ENCODE measurements around the gene SNX3.
"Not testable (repeated sequence)": the region's sequence is repeated elsewhere in the genome, so short reads cannot be mapped to it uniquely, and the experiment has no call there.

SNX3 gene

GRCh38 chr6:108260809-108261569 is at the start of gene SNX3:
SNX3 (minus strand) TSS chr6:108261040; CDS start chr6:108260921, 119 bp downstream.
- no peak for FAIRE-seq
- peak; percentile 91 for DNase-seq (ENCODE audit: low spot score)

DNA sequence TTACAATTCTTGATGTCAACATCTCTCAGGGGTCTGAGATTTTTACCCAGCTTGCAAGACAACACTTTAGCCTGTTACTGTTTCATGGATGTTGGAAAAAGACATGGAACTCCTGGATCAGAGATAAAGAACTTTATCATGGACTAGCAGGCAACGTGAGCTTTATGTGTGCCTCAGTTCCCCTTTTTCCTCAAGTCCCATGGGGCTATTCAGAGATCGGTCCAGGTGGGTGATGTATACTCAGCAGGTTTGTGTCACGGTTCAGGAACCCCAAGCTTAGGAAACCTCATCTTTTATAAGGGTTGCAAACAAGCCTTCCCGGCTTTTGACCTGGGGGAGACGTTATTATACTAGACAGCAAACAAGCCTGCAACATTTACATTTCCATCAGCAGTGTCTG is 49.0 kb upstream of the SNX3 start:
- FAIRE-seq (no peak), DNase-seq (ENCODE audit: low spot score) (no peak)

- DNase-seq (ENCODE audit: low spot score); FAIRE-seq: not testable (repeated sequence)
These were observed 47.8 kb upstream of the SNX3 start for GRCh38 chr6:108308641-108309040.

- DNase-seq (ENCODE audit: low spot score) (no peak), FAIRE-seq (no peak)
These were observed 43.8 kb upstream of the SNX3 start for GRCh38 chr6:108304646-108305045.

- FAIRE-seq (no peak), DNase-seq (ENCODE audit: low spot score) (no peak)
These were observed 41.5 kb upstream of the SNX3 start for GRCh38 chr6:108302386-108302785.

GRCh38 chr6:108295676-108296075 is 34.8 kb upstream of the SNX3 start:
- DNase-seq (ENCODE audit: low spot score): no peak
- FAIRE-seq: no peak

DNA sequence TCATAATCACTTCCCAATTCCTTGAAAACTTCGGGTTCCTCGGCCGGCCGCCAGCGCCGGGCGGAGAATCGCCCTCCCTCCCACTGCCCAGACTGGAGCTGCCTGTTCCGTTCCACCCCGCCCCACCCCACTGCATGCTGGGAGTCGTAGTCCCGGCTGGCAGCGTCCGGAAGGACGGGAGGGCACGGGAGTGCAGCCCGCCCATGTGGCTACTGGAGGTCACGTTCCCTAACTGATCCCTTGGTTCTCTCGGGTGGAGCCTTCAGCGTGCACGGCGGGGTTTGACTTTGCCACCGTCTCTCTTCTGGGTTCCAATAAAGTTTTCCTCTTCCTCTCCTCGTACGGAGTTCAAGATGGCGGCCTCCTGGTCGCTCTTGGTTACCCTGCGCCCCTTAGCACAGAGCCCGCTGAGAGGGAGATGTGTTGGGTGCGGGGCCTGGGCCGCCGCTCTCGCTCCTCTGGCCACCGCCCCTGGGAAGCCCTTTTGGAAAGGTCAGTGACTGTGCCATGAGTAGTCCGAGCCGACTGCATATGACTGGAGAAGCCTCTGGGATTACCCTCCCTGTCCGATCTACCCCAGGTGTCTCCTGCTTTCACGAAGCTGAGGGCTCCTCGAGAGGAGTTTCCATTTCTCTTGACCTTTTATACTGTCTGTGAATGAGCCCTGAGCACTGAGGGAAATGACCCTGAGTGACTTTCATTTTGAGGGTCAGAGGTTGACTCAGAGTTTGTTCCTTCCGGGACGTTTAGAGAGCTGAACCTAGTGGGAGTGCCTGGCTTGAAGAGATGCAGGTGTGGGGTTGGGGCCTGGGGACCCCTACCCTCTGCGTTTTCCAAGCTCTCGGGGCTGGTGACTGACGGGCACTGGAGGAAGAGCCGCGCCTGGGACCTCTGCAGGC is 34.1 kb upstream of the SNX3 start, which contains the start of gene AFG1L:
Gene AFG1L (plus strand): TSS at position 328 of the 899 bp plus-strand sequence. CDS start 26 bp downstream, at position 354.
- no peak for FAIRE-seq
- DNase-seq (ENCODE audit: low spot score): peak; percentile 88

DNA sequence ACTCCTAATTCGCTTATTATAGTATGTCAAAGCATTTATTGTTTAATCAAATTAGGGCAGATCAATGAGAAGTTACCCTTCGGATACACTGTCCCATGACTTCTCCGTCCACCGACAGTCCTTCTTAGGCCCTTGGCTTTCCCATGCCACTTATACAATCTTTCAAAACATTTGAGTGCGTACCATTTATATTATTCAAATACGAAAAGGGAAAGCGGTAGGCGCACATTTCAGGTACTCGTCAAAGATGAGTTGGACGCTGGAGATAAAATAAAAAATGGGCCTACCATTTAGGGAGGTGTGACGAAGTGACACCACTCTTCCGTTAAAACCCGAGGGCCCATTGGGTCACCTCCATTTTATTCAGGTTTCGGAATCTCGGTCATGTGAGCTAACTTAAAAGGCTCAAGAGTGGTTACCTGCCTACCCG is 33.5 kb upstream of the SNX3 start:
- no peak for FAIRE-seq

GRCh38 chr6:108293527-108294296 is 32.9 kb upstream of the SNX3 start:
- no peak for FAIRE-seq
- no peak for DNase-seq (ENCODE audit: low spot score)

More for the DNA sequence above, 33.5 kb upstream of the SNX3 start:
- no peak for DNase-seq (ENCODE audit: low spot score)

DNA sequence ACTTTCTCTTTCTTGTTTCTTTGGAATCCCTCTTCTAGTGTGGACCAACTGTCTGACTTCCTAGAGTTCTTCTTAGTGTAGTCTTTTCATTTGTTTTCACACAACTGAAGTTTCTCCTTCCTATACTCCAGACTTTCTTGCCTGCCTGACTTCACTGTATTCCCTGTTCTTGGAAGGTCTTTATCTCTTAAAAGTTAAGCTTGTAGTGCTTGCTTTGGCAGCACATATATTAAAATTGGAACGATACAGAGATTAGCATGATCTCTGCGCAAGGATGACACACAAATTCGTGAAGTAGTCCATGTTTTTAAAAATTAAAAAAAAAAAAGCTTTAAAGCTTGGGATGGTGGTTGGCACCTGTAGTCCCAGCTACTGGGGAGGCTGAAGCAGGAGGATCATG is 31.7 kb upstream of the SNX3 start:
- not testable (repeated sequence) for DNase-seq (ENCODE audit: low spot score); FAIRE-seq

DNA sequence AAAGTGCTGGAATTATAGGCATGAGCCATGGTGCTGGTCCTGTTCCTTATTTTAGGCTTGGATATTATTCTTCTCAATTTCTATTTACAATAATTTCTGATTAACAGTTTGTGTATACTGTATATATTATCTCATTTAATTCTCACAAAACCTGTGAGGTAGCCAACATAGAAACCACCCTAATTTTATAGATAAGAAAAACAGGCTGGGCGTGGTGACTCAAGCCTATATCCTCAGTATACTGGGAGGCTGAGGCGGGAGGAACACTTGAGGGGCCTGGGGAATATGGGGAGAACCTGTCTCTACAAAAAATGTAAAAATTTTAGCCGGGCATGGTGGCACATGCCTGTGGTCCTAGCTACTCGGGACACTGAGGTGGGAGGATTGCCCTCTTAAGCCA is 30.3 kb upstream of the SNX3 start:
- DNase-seq (ENCODE audit: low spot score) (no peak), FAIRE-seq (no peak)

DNA sequence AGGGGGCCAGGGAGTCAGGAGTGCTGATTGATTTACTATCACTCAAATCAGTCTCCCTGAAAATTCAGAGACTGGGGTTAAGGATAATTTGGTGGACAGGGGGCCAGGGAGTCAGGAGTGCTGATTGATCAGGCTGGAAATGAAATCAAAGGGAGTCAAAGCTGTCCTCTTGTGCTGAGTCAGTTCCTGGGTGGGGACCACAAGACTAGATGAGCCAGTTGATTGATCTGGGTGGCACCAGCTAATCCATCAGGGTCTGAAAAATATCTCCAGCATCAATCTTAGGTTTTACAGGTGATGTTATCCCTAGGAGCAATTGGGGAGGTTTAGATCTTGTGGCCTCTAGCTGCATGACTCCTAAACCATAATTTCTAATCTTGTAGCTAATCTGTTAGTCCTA is 27.9 kb upstream of the SNX3 start:
- FAIRE-seq (no peak), DNase-seq (ENCODE audit: low spot score) (no peak)

GRCh38 chr6:108287373-108287772 is 26.5 kb upstream of the SNX3 start:
- DNase-seq (ENCODE audit: low spot score) (no peak), FAIRE-seq (no peak)

GRCh38 chr6:108286366-108286765 is 25.5 kb upstream of the SNX3 start:
- no peak for FAIRE-seq

GRCh38 chr6:108285381-108285780 is 24.5 kb upstream of the SNX3 start:
- FAIRE-seq (no peak), DNase-seq (ENCODE audit: low spot score) (no peak)

More at GRCh38 chr6:108286366-108286765, 25.5 kb upstream of the SNX3 start:
- DNase-seq (ENCODE audit: low spot score): no peak

- FAIRE-seq: no peak
- DNase-seq (ENCODE audit: low spot score): no peak
These were observed 17.0 kb upstream of the SNX3 start for GRCh38 chr6:108277831-108278230.

DNA sequence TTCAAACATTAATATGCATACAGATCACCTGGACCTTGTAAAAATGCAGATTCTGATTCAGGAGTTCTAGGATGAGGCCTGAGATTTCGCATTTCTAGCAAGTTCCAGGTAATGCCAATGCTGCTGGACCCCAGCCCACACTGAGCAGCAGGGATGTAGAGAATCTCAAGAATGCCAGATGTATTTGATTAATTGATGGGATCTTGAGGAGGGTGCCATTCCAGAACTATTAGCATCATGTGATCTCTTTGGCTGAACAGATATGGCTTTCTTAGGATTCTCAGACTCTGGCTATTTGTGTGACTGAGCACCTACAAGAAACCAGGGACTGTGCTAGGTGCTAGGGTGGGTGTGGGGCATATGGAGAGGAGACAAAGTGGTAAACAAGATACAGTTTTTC is 16.5 kb upstream of the SNX3 start:
- no peak for FAIRE-seq

GRCh38 chr6:108275976-108276375 is 15.1 kb upstream of the SNX3 start:
- no peak for DNase-seq (ENCODE audit: low spot score)
- FAIRE-seq: no peak

More for the DNA sequence above, 16.5 kb upstream of the SNX3 start:
- DNase-seq (ENCODE audit: low spot score): no peak

- DNase-seq (ENCODE audit: low spot score): no peak
- FAIRE-seq: no peak
These were observed 13.7 kb upstream of the SNX3 start for GRCh38 chr6:108274546-108274945.

- FAIRE-seq: not testable (repeated sequence)
These were observed 9.1 kb upstream of the SNX3 start for GRCh38 chr6:108269955-108270354.

GRCh38 chr6:108268845-108269244 is 8.0 kb upstream of the SNX3 start:
- no peak for DNase-seq (ENCODE audit: low spot score)
- no peak for FAIRE-seq

More at GRCh38 chr6:108269955-108270354, 9.1 kb upstream of the SNX3 start:
- not testable (repeated sequence) for DNase-seq (ENCODE audit: low spot score)
